ENCODE results near the gene NFASC.

Gene NFASC

GRCh38 chr1:205066141-205066818, 195.6 kb downstream of the NFASC start:
- Histone ChIP-seq H3K27me3 (ENCODE audit: control insufficient read depth, insufficient read depth, low read length) (no peaks in the 10 kb centered on the region), H3K4me3 (ENCODE audit: low read depth, low read length) (no peak overlapping the region), H3K9ac (ENCODE audit: low read depth, low read length) (no peak overlapping the region), H3K4me1 (ENCODE audit: control insufficient read depth, insufficient read depth, low read length) (peaks cover 4% of the 10 kb centered on the region), H3K9me3 (ENCODE audit: control insufficient read depth, insufficient read depth, low read length) (no peaks in the 10 kb centered on the region), H3K36me3 (ENCODE audit: control insufficient read depth, insufficient read depth, low read length) (no peaks in the 10 kb centered on the region)

- Histone ChIP-seq H3K9ac (ENCODE audit: low read depth, low read length) (no peak overlapping the region), H3K36me3 (ENCODE audit: control insufficient read depth, insufficient read depth, low read length) (no peaks in the 10 kb centered on the region), H3K4me3 (ENCODE audit: low read depth, low read length) (no peak overlapping the region), H3K27me3 (ENCODE audit: control insufficient read depth, insufficient read depth, low read length) (no peaks in the 10 kb centered on the region), H3K9me3 (ENCODE audit: control insufficient read depth, insufficient read depth, low read length) (no peaks in the 10 kb centered on the region), H3K4me1 (ENCODE audit: control insufficient read depth, insufficient read depth, low read length) (peaks cover under 1% of the 10 kb centered on the region)
Measured at GRCh38 chr1:205067031-205067430, 196.4 kb downstream of the NFASC start.

- no peak overlapping the region for H3K9ac ChIP-seq (ENCODE audit: low read depth, low read length)
- H3K4me3 ChIP-seq (ENCODE audit: low read depth, low read length), result no peak overlapping the region
- no peaks in the 10 kb centered on the region for H3K4me1 ChIP-seq (ENCODE audit: control insufficient read depth, insufficient read depth, low read length)
- no peaks in the 10 kb centered on the region for H3K27me3 ChIP-seq (ENCODE audit: control insufficient read depth, insufficient read depth, low read length)
- H3K9me3 ChIP-seq (ENCODE audit: control insufficient read depth, insufficient read depth, low read length), result no peaks in the 10 kb centered on the region
- no peaks in the 10 kb centered on the region for H3K36me3 ChIP-seq (ENCODE audit: control insufficient read depth, insufficient read depth, low read length)
Measured at GRCh38 chr1:205068001-205068400, 197.3 kb downstream of the NFASC start.

GRCh38 chr1:205068457-205069040, 197.9 kb downstream of the NFASC start:
- H3K4me3 ChIP-seq (ENCODE audit: low read depth, low read length), result no peak overlapping the region
- H3K36me3 ChIP-seq (ENCODE audit: control insufficient read depth, insufficient read depth, low read length), result no peaks in the 10 kb centered on the region
- no peaks in the 10 kb centered on the region for H3K4me1 ChIP-seq (ENCODE audit: control insufficient read depth, insufficient read depth, low read length)
- no peaks in the 10 kb centered on the region for H3K27me3 ChIP-seq (ENCODE audit: control insufficient read depth, insufficient read depth, low read length)
- H3K9me3 ChIP-seq (ENCODE audit: control insufficient read depth, insufficient read depth, low read length), result no peaks in the 10 kb centered on the region
- H3K9ac ChIP-seq (ENCODE audit: low read depth, low read length), result no peak overlapping the region

GRCh38 chr1:205069371-205070125, 198.9 kb downstream of the NFASC start:
- Histone ChIP-seq H3K27me3 (ENCODE audit: control insufficient read depth, insufficient read depth, low read length) (no peaks in the 10 kb centered on the region), H3K9ac (ENCODE audit: low read depth, low read length) (no peak overlapping the region), H3K4me3 (ENCODE audit: low read depth, low read length) (no peak overlapping the region), H3K36me3 (ENCODE audit: control insufficient read depth, insufficient read depth, low read length) (no peaks in the 10 kb centered on the region), H3K9me3 (ENCODE audit: control insufficient read depth, insufficient read depth, low read length) (no peaks in the 10 kb centered on the region), H3K4me1 (ENCODE audit: control insufficient read depth, insufficient read depth, low read length) (no peaks in the 10 kb centered on the region)

- no peaks in the 10 kb centered on the region for H3K4me1 ChIP-seq (ENCODE audit: control insufficient read depth, insufficient read depth, low read length)
- no peak overlapping the region for H3K4me3 ChIP-seq (ENCODE audit: low read depth, low read length)
- H3K36me3 ChIP-seq (ENCODE audit: control insufficient read depth, insufficient read depth, low read length), result no peaks in the 10 kb centered on the region
- no peak overlapping the region for H3K9ac ChIP-seq (ENCODE audit: low read depth, low read length)
- H3K9me3 ChIP-seq (ENCODE audit: control insufficient read depth, insufficient read depth, low read length), result no peaks in the 10 kb centered on the region
- H3K27me3 ChIP-seq (ENCODE audit: control insufficient read depth, insufficient read depth, low read length), result no peaks in the 10 kb centered on the region
Measured at GRCh38 chr1:205071028-205071409, 200.4 kb downstream of the NFASC start.

GRCh38 chr1:205071801-205072200, 201.1 kb downstream of the NFASC start:
- no peaks in the 10 kb centered on the region for H3K27me3 ChIP-seq (ENCODE audit: control insufficient read depth, insufficient read depth, low read length)
- no peaks in the 10 kb centered on the region for H3K36me3 ChIP-seq (ENCODE audit: control insufficient read depth, insufficient read depth, low read length)
- H3K9ac ChIP-seq (ENCODE audit: low read depth, low read length), result no peak overlapping the region
- no peak overlapping the region for H3K4me3 ChIP-seq (ENCODE audit: low read depth, low read length)
- no peaks in the 10 kb centered on the region for H3K9me3 ChIP-seq (ENCODE audit: control insufficient read depth, insufficient read depth, low read length)
- H3K4me1 ChIP-seq (ENCODE audit: control insufficient read depth, insufficient read depth, low read length), result no peaks in the 10 kb centered on the region

- no peaks in the 10 kb centered on the region for H3K4me1 ChIP-seq (ENCODE audit: control insufficient read depth, insufficient read depth, low read length)
- H3K4me3 ChIP-seq (ENCODE audit: low read depth, low read length), result no peak overlapping the region
- H3K9me3 ChIP-seq (ENCODE audit: control insufficient read depth, insufficient read depth, low read length), result no peaks in the 10 kb centered on the region
- no peaks in the 10 kb centered on the region for H3K27me3 ChIP-seq (ENCODE audit: control insufficient read depth, insufficient read depth, low read length)
- H3K36me3 ChIP-seq (ENCODE audit: control insufficient read depth, insufficient read depth, low read length), result no peaks in the 10 kb centered on the region
- no peak overlapping the region for H3K9ac ChIP-seq (ENCODE audit: low read depth, low read length)
Measured at GRCh38 chr1:205072286-205072685, 201.6 kb downstream of the NFASC start.

All from iPS-15b (cell line).